GM19193 (cell line): ENCODE measurements around the gene RNH1.

ENCODE experiments used
- POLR2A ChIP-seq: IDR thresholded peaks from 4 replicates; pipeline ENCODE4 v1.6.1; 2011; ENCODE audit not compliant: insufficient read depth, insufficient read length; ENCODE audit errors: extremely low read depth

Gene RNH1

GRCh38 chr11:468493-468892 is 38.5 kb downstream of the RNH1 start:
- no peak for TF ChIP-seq POLR2A

- TF ChIP-seq POLR2A, result no peak
Measured at GRCh38 chr11:468036-468435, 39.0 kb downstream of the RNH1 start.

GRCh38 chr11:465896-466530 is 41.0 kb downstream of the RNH1 start:
- no peak for TF ChIP-seq POLR2A

- no peak for TF ChIP-seq POLR2A
Measured at GRCh38 chr11:464316-464715, 42.7 kb downstream of the RNH1 start.

GRCh38 chr11:462107-462890 is 44.7 kb downstream of the RNH1 start:
- no peak for TF ChIP-seq POLR2A

- TF ChIP-seq POLR2A, result no peak
Measured at GRCh38 chr11:461626-462025, 45.4 kb downstream of the RNH1 start.

- TF ChIP-seq POLR2A, result no peak
Measured at GRCh38 chr11:460331-461199, 46.5 kb downstream of the RNH1 start.

GRCh38 chr11:459511-460220 is 47.4 kb downstream of the RNH1 start:
- TF ChIP-seq POLR2A, result peak; percentile 10

- TF ChIP-seq POLR2A, result no peak
Measured at GRCh38 chr11:457111-457760, 49.8 kb downstream of the RNH1 start.

GRCh38 chr11:456533-456932 is 50.5 kb downstream of the RNH1 start:
- TF ChIP-seq POLR2A, result no peak

- no peak for TF ChIP-seq POLR2A
Measured at GRCh38 chr11:455566-456147, 51.4 kb downstream of the RNH1 start.

- no peak for TF ChIP-seq POLR2A
Measured at GRCh38 chr11:454801-455565, 52.1 kb downstream of the RNH1 start.

GRCh38 chr11:454043-454442 is 53.0 kb downstream of the RNH1 start:
- TF ChIP-seq POLR2A, result no peak
